ENCODE results near the gene FHIT.

The FHIT gene

GRCh38 chr3:59762941-59763340 is 1488.3 kb downstream of the FHIT start:
- no peak for DNase-seq (ENCODE audit: low read depth)

- DNase-seq (ENCODE audit: low read depth), result no peak
These were observed 1491.8 kb downstream of the FHIT start for GRCh38 chr3:59759298-59760031.

- no peak for DNase-seq (ENCODE audit: low read depth)
These were observed 1492.6 kb downstream of the FHIT start for GRCh38 chr3:59758672-59759071.

GRCh38 chr3:59756934-59757333 is 1494.3 kb downstream of the FHIT start:
- DNase-seq (ENCODE audit: low read depth), result no peak

GRCh38 chr3:59754456-59755129 is 1496.7 kb downstream of the FHIT start:
- DNase-seq (ENCODE audit: low read depth), result no peak

GRCh38 chr3:59753808-59754450 is 1497.3 kb downstream of the FHIT start:
- no peak for DNase-seq (ENCODE audit: low read depth)

- DNase-seq (ENCODE audit: low read depth), result no peak
These were observed 1498.3 kb downstream of the FHIT start for GRCh38 chr3:59752925-59753324.

- no peak for DNase-seq (ENCODE audit: low read depth)
These were observed 1499.6 kb downstream of the FHIT start for GRCh38 chr3:59751606-59752005.

- no peak for DNase-seq (ENCODE audit: low read depth)
These were observed 1500.9 kb downstream of the FHIT start for GRCh38 chr3:59750391-59750790.

GRCh38 chr3:59749291-59749690 is 1502.0 kb downstream of the FHIT start:
- no peak for DNase-seq (ENCODE audit: low read depth)

GRCh38 chr3:59746585-59746984 is 1504.7 kb downstream of the FHIT start:
- no peak for DNase-seq (ENCODE audit: low read depth)

- DNase-seq (ENCODE audit: low read depth), result no peak
These were observed 1514.0 kb downstream of the FHIT start for GRCh38 chr3:59737241-59737640.

- DNase-seq (ENCODE audit: low read depth), result no peak
These were observed 1517.2 kb downstream of the FHIT start for GRCh38 chr3:59734061-59734460.

- DNase-seq (ENCODE audit: low read depth), result no peak
These were observed 1518.0 kb downstream of the FHIT start for GRCh38 chr3:59733041-59733809.

GRCh38 chr3:59731943-59732342 is 1519.3 kb downstream of the FHIT start:
- DNase-seq (ENCODE audit: low read depth), result no peak

GRCh38 chr3:59730591-59730990 is 1520.7 kb downstream of the FHIT start:
- no peak for DNase-seq (ENCODE audit: low read depth)

GRCh38 chr3:59728587-59728908 is 1522.7 kb downstream of the FHIT start:
- DNase-seq (ENCODE audit: low read depth), result no peak

GRCh38 chr3:59727902-59728586 is 1523.2 kb downstream of the FHIT start:
- no peak for DNase-seq (ENCODE audit: low read depth)

- no peak for DNase-seq (ENCODE audit: low read depth)
These were observed 1525.0 kb downstream of the FHIT start for GRCh38 chr3:59726279-59726678.

GRCh38 chr3:59717679-59718205 is 1533.5 kb downstream of the FHIT start:
- DNase-seq (ENCODE audit: low read depth), result no peak

- no peak for DNase-seq (ENCODE audit: low read depth)
These were observed 1537.2 kb downstream of the FHIT start for GRCh38 chr3:59714066-59714465.

GRCh38 chr3:59710554-59710953 is 1540.7 kb downstream of the FHIT start:
- DNase-seq (ENCODE audit: low read depth), result no peak

Measured in activated T-helper 9 cell treated with anti-CD3 and anti-CD28 coated beads, Interleukin-2, amount 50 U/mL, for 16 hours (primary cell).